GM18499 (cell line): ENCODE results near the gene RGS8.

Experiments
- ATAC-seq: cut with Tn5 transposase; IDR thresholded peaks from one replicate; pipeline ENCODE4 v1.9.1; 2021; ENCODE audit warnings: moderate number of reproducible peaks; ENCODE audit not compliant: insufficient read depth, unreplicated experiment

RGS8 gene, protein sequence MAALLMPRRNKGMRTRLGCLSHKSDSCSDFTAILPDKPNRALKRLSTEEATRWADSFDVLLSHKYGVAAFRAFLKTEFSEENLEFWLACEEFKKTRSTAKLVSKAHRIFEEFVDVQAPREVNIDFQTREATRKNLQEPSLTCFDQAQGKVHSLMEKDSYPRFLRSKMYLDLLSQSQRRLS

DNA sequence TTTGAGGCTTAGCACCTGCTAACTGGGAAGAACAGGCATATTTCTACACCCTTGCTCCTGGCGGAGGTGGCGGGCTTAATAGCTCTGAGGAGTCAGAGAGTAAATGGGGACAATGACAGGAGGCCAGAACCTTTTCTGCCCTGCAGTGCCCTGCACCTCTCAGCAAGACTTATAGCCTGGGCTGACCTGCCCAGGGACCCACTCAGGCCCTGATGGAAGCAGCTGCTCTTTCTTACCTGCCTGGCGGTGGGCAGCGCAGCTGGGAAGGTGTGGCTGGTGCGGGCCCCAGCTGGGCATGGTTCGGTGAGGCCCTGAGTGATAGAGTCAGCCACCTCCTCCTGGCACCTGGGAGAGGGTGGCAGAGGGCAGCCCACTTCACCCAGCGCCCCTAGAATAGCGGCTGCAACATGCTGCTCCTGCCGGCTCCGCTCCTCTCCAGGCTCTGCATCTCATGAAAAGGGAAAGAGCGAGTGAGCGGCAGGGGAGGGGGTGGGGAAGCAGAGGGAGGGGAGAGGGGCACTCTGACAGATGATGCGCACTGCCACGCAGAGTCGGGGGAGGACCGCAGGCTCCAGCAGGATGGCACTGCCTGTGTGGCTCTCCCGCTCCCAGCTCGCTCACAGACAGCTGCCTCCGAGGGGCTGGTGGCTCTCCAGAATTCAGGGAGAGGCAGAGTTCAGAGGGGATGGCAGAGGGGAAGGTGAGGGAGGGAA lies at the start of gene RGS8:
RGS8 (minus strand) TSS at position 472 of the 713 bp plus-strand sequence. CDS start 14,938 bp downstream, outside the sequence.
- ATAC-seq: no peak

DNA sequence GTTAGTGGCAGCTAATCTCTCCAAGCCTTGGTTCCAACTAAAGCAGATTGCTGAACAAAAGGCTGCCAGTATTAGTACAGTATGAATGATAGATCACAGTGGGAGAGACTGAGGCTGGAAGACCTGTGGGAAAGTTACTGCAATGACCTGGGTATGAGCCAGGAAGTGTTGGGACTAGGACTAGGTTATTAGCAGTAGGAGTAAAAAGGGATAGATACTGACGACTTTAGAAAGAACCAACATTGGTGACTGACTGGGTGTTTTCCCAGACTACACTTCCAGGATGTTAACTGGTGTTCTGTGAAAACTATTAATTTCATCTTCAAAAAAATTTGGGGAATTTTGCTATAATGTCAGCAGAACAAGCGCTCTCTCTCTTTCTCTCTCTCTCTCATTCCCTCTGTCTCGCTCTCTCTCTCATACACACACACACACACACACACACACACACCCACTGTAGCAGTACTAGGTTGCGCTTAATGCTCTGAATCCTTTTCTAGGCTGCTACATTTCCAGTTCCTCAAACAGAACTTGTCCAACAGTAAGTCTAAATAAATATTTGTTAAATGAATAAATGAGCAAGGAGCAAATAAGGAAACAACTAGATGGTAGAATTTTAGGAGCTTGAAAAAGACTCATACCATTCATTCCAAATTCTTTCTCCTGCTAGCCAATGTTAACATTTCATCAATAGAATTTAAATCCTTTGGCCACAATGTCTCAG lies 47.6 kb upstream of the RGS8 start:
- ATAC-seq: no peak

DNA sequence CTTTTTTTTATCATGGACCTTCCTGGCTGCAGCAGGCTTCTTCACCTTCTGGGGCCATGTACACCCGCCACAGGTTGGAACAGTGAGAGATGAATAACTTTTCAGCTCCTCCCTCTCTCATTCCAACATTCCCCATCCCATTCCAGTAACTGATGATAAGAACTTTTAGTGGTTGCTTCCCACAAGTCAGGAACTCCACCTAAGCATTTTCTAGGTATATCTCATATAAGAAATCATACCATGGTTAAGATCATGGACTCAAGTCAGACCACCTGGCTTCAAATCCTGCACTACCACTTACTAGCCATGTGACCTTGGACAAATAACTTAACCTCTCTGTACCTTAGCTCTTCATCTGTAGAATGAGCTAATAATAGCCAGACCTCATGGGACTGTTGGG lies 42.5 kb upstream of the RGS8 start:
- ATAC-seq: no peak

DNA sequence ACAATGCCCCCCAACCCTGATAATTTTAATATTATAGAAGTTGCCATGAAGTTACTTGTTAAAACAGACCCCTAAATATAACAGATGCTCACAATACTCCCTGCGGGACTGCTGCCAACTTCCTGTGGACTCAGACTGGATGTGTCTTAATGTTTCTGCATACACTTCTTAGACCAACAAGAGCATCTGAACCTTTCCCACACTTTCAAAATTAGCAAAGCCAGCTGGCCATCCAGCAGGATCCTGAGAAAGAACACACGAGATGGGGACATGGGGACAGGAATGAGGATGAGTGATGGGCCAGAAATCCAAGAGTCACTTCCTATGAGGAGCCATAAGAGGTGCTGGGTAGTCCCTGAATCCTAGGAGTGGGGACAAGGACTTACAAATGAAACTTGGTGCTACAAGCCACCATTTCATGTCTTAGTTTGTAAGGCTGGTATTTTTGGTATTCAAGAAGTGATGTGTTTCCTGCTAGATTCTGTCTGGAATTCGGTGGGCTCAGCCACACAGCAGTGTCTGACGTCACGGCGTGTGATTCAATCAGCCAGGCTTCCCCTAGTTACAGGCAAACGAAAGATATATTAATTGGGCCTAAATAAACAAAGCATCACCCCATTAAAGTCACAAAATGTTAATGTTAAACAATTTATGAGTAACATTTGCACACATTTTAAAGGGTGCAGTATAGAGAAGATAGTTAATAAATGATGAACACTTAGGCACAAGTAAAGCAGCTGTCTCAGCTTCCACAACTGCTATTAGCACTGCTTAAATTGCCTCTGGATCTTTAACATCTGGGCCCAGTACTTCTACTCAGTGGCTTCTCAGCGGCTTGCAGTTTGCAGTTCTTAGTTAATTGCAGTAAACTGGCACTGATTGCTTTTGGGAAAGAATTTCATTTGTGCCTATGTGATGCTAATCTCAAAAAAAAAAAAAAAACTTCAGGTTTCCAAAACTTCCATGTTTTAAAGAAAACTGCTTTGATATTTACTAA lies 41.2 kb upstream of the RGS8 start:
- ATAC-seq: no peak

DNA sequence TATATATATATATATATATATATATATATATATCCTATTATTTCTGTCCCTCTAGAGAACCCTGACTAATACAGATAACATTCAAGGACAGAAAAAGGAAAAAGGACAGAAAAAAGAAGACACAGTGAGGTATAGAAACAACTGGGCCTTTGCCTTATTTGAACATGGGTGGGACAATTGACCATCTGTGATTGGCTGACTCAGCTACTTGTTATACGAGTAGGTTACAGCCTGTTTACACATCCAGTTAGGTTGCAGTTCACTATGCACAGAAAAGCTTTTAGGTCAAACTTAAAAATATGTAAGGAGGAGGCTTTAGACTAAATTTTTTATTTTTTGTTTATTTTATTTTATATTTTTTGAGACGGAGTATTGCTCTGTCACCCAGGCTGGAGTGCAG lies 39.8 kb upstream of the RGS8 start:
- ATAC-seq: no peak

DNA sequence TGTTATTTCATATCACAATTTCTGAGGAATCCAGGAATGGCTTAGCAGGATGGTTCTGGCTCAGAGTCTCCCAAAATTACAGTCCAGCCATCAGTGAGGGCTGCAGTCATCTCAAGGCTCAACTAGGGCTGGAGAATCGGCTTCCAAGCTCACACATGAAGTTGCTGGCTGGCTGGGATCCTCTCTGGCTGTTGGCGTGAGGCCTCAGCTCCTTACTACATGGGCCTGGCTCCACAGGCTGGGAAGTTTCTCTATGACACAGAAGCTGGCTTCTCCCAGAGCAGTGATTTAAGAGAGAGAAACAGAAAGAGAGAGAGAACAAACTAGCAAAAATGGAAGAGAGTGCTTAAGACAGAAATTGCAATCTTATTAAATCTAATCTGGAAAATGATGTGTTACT lies 38.8 kb upstream of the RGS8 start:
- ATAC-seq: no peak

DNA sequence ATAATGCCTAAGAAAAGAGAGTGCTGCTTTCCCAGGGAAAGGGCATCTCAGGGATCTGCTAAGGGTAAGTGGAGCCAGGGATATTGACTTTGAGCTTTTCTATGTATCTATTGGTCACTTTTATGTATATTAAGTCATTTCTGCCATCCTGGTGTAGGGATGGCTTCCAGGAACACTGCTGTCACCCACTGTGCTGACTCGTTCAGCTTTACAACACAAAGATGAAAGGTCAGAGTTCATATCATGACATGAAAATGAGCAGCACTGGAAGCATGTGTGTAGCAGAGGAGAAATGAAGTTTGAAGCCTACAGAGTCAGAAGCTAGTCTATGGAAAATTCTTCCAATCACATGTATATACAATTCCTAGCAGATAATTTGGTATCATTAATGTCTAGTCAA lies 37.1 kb upstream of the RGS8 start:
- no peak for ATAC-seq

DNA sequence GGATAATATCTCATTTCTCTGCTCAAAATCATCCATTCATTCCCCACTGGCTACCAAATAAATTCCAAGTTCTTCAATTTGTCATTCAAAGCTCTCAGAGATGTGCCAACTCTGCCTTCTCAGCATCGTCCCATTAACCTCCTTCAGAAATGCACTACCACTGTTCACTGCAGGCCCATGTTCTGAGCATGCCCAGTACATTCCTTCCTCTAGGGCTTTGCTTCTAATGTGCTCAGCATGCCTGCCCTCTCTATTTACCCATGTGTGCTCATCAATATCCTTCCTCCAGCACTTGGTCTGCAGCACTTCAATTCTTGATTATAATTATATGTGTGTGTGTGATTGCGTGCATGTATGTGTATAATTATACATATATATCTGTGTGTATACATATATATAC lies 36.1 kb upstream of the RGS8 start:
- ATAC-seq: no peak

DNA sequence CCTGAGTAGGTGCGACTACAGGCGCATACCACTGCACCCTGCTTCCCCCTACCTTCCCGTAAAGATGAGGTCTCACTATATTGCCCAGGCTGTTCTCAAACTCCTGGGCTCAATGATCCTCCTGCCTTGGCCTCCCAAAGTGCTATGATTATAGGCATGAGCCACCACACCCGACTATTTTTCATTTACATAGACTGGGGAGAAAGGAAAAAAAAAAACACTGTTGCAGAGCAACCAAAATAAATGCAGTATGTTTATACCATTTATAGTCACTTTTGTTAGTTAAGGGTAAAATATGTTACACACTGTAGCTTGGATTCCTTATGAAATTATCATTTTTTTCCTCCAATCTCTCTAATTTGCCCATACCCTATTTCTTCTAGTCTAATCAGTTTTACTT lies 35.2 kb upstream of the RGS8 start:
- no peak for ATAC-seq

DNA sequence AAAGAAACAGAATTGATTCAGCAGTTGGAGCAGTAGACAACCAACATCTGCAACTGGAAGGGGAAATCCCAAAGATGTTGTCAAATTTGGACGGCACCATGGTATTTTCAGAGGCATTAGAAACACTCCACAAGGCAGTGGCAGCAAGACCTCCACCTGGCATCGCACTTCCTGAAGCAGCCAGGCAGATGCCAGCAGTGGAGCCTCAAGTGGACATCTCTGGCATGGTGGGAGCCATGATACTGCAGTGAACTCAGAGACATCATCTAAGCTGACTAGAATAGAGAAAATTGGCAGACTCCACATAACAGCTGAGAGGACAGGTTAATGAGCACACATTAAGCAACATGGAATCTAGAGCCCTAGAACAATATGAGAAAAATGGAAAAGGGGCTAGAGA lies 33.9 kb upstream of the RGS8 start:
- no peak for ATAC-seq

DNA sequence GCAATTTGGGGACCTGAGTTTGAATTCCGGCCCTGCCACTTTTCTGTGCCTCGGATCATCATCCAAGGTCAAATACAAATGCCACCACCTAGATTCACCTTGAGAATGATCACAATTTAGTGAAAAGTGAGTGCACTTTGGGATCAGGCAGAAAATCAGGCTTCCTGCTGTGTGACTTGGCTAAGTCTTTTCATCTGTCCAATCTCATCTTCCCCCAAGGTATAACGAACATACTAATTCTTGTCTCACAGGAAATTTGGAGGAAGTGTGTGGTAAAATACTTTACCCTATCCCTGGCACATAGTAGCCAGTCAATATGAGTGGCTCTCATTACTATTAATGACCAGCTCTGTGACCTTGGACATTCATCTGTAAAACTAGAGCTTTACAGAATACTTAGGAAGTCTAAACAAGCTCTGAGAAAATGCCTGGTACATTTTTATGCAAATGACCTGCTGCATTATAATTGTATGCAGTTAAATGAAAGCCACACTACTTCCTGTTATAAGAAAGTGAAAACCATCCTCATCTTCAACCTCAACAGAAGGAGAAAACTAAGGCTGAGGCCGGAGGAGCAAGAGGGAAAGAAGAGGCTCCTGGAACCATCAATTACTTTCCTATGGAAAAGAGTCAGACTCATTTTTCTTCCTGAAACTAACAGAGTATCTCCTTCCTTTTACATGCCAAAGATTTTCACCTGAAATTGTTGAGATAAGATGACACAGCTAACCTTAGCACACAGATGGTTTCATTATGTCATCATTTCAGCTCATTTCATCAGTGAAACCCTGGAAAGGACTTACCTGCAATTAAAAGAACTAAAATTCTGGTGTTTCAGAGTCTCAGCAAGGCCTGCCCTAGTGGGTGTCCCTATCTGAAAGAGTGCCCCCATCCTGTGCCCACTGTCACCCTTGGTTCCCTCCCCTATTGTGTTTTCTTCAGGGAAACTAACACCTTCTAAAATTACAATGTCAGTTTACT lies 32.6 kb upstream of the RGS8 start:
- no peak for ATAC-seq

DNA sequence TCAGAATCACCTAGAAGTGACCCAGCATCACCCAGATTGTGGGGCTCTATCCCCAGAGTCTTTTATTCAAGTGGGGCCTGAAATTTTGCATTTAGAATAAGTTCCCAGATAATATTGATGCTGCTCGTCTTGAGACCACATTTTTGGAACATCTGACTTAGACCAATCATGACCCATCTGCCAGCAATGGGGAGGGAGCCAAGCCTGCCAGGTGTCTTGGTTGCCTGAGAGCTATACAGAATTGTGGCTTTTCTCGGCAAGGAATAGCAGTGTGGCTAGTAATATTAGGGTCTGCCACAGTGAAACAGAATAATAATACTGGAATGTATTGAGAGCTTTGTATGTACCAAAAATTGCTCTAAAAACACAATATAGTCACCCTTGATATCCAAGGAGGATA lies 31.1 kb upstream of the RGS8 start:
- no peak for ATAC-seq

DNA sequence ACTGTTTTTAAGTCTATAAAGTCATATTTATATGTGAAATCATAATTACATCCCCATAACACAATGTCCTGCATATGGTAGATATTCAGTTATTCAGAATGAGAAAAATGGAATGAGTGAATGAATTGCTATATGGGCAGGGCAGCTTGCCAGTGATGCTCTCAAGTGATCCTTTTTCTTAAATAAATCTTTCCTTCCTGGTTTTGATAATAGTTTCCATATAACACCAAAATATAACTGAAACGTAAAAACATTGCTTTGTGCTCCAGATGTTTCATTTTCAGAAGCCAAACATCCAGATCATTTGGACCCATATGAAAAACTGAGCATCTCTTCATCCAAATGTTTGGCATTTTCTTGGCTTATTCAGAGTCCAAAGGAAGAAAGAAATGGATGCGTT lies 30.2 kb upstream of the RGS8 start:
- ATAC-seq: no peak

DNA sequence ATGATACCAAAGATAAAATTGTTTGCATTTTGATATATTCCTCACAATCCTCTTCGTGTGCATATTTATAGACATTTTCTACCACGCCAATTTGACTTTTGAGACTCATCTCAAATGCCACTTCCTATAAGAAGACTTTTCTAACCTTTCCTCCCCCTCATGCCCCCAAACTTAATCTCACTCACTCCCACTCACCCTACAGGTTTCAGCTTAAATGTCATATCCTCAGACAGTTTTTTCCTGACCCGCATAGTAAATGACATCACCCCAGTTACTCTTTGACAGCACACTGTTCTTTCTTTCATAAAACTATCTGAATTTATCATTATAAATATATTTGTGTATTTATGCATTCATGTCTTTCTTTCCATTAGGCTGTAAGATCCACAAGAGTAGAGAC lies 29.6 kb upstream of the RGS8 start:
- no peak for ATAC-seq

DNA sequence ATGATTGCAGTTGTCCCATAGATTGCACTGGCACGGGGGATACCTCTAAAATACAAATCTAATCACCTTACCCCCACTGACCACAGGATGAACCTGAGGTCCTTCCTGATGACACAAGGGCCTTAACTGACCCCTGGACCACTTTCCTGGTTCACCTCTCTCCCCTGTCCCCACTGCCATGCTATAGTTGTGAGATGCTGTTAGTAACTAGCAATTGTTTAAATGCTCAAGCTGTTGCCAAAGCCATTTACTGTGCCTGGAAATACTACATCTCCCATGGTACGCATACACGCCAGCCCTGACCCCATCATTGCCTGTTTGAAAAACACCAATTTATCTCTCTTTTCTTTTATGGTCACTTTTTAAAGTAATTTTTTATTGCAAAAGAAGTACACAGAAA lies 29.1 kb upstream of the RGS8 start:
- no peak for ATAC-seq

DNA sequence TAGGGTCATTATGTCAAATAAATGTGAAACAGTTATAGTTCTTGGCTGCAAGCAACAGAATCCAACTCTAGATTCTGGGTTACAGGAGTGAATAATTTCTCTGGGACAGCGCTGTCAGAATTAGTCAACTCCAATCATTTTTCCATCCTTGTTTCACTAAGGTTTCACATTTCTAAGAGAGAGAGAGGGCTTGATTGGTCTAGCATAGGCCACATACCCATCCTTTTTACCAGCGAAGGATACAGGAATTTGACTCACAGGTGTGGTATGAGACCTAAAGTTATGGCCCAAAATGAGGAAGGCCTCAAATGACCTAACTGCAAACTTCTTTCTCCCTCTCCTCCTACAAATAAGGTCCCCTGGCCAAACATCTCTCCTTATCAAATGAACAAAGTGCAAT lies 25.5 kb upstream of the RGS8 start:
- no peak for ATAC-seq

DNA sequence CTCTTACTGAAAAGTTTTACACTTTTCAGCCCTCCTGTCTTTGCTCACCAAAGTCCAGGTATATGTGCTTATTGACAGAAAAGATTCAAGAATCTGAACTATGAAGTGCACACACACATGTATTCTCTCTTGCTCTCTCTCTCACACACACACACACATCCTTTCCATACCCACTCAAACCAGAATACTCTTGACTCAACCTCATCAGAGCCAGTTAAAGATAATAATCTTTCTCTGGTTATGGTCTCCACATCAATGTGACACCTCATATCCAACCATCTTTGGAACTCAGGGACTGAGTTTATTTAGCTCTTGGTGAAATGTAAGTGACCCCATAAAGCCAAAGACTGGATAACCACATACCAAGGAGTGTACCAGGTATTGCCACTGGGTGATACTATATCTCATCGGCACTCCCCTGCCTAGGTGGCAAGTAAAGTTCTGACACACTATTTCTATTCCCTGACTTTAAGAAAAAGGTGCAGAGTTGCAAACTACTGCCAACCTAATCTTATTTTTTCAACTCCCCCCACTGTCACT lies 24.9 kb upstream of the RGS8 start:
- no peak for ATAC-seq

DNA sequence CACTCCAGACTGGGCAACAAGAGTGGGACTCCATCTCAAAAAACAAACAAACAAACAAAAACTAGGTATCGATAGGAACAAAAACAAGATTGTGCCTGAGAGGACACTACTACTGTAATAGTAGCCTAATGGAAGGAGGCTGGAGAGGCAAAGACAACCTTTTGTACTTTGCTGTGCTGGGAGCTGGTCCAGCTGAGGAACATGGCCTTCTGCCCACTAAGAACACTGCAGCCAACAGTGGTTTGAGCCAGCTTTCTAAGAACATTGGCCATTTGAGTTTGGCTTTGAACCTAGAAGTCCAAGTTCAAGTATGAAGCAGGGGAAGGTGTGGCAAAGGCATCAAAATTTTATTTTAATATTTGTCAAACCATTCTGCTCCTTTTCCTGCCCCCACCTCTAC lies 22.7 kb upstream of the RGS8 start:
- ATAC-seq: no peak

DNA sequence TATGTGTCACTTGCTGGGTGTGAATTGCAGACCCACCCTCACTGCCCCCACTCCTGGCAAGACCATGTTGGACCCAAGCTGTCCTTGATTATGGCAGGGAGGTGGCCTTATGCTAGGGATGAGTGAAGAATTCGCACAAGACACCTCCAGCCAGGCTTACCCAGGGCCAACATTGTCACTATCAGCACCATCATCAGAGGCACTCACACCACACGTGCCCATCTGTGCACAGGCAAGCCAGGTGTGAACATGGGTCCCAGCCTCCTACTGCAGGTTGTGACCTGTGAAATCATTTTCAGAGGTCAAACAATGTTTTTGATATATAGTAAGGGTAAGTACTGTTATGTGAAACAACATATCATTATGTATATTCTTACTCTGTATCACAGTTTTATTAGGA lies 20.3 kb upstream of the RGS8 start:
- ATAC-seq: no peak
